HEK293T (cell line): Measurements from ENCODE around the gene TMEM232.

Source experiments
- ELF4 ChIP-seq: fragments of 450-650 bp; IDR thresholded peaks from 2 replicates; pipeline ENCODE4 v1.6.1; 2017; ENCODE audit warnings: antibody characterized with exemption
- LEF1 ChIP-seq: fragments of 450-650 bp; IDR thresholded peaks from 2 replicates; pipeline ENCODE4 v1.6.1; 2017; ENCODE audit warnings: mild to moderate bottlenecking, borderline replicate concordance

DNA sequence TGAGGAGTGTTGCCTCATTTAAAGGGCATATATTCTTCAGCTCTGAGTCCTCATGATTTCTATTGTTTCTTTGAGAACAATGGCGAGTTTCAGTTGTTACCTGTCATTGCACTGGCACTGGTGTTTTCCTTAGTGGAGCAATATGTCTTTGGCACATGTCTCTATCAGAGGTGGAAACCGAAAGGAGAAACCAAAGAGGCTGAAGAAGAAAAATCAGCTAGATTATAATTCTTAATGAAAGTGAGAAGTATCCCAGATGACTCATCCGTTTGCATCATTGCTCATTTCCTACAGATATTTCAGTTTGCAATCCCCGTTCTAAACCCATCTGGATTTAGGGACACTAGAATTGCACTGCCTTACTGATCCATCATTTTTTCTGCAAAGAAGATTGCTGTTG, 324.6 kb downstream of the TMEM232 start:
- TF ChIP-seq LEF1 (no peak), ELF4 (no peak)
